Measurements from ENCODE around the gene NSD1.

Gene NSD1

GRCh38 chr5:177092178-177093081, 41.1 kb upstream of the NSD1 start:
- TF ChIP-seq CTCF (IDR thresholded peaks at IDR 0.05; ENCODE audit: insufficient read depth, low read length, missing control alignments) = no peak
- POLR2A ChIA-PET = no interaction called here
- H3K4me3 ChIP-seq (ENCODE audit: low read depth, low read length) = no peak overlapping the region
- CTCF ChIA-PET = interaction anchor here (1.1 to 3.7 kb wide), 4 partner anchors 14 to 21 kb away, joined by 3 to 17 read pairs (median 4); no protein-coding TSS in a partner anchor
- no peak for DNase-seq (ENCODE audit: low read depth, low spot score)

GRCh38 chr5:177093082-177093712, 40.4 kb upstream of the NSD1 start:
- H3K4me3 ChIP-seq (ENCODE audit: low read depth, low read length) = no peak overlapping the region
- no peak for TF ChIP-seq CTCF (IDR thresholded peaks at IDR 0.05; ENCODE audit: insufficient read depth, low read length, missing control alignments)
- DNase-seq (ENCODE audit: low read depth, low spot score) = no peak
- ChIA-PET CTCF (interaction anchor here (1.1 to 3.7 kb wide), 4 partner anchors 15 to 20 kb away, joined by 3 to 17 read pairs (median 4); no protein-coding TSS in a partner anchor), POLR2A (no interaction called here)

- TF ChIP-seq CTCF (IDR thresholded peaks at IDR 0.05; ENCODE audit: insufficient read depth, low read length, missing control alignments) = no peak
- no peak for DNase-seq (ENCODE audit: low read depth, low spot score)
- H3K4me3 ChIP-seq (ENCODE audit: low read depth, low read length) = no peak overlapping the region
- ChIA-PET POLR2A (no interaction called here), CTCF (interaction anchor here (1.8 to 3.7 kb wide), 2 partner anchors 17 to 20 kb away, joined by 11 to 17 read pairs; no protein-coding TSS in a partner anchor)
Measured at GRCh38 chr5:177093803-177094202, 39.8 kb upstream of the NSD1 start.

GRCh38 chr5:177094224-177095087, 39.1 kb upstream of the NSD1 start:
- CTCF ChIA-PET = interaction anchor here (1.0 to 3.7 kb wide), 4 partner anchors 16 to 434 kb away, joined by 3 to 17 read pairs (median 8); no protein-coding TSS in a partner anchor
- TF ChIP-seq CTCF (IDR thresholded peaks at IDR 0.05; ENCODE audit: insufficient read depth, low read length, missing control alignments) = no peak
- H3K4me3 ChIP-seq (ENCODE audit: low read depth, low read length) = no peak overlapping the region
- POLR2A ChIA-PET = no interaction called here
- DNase-seq (ENCODE audit: low read depth, low spot score) = no peak

GRCh38 chr5:177095088-177095669, 38.4 kb upstream of the NSD1 start:
- ChIA-PET CTCF (interaction anchor here (1.0 to 3.7 kb wide), 4 partner anchors 15 to 435 kb away, joined by 3 to 17 read pairs (median 8); no protein-coding TSS in a partner anchor), POLR2A (no interaction called here)
- no peak for DNase-seq (ENCODE audit: low read depth, low spot score)
- no peak for TF ChIP-seq CTCF (IDR thresholded peaks at IDR 0.05; ENCODE audit: insufficient read depth, low read length, missing control alignments)
- no peak overlapping the region for H3K4me3 ChIP-seq (ENCODE audit: low read depth, low read length)
